Endothelial cell of umbilical vein (primary cell): Measurements from ENCODE around the gene LRFN3.

Experiments
- CTCF ChIP-seq, 2 donors: IDR thresholded peaks; 1 replicate in 1 of 2; 2 replicates in 1 of 2; pipeline ENCODE4 v1.5.1; 2011; ENCODE audit warnings: low read length in 2 of 2, mild to moderate bottlenecking in 2 of 2, moderate library complexity in 2 of 2, control low read depth in 1 of 2, inconsistent platforms in 1 of 2, low read depth in 1 of 2; ENCODE audit not compliant: insufficient read depth in 1 of 2; ENCODE audit errors: extremely low read depth in 1 of 2
- GATA2 ChIP-seq: IDR thresholded peaks from 2 replicates; pipeline ENCODE4 v1.7.0; 2011; ENCODE audit warnings: low read depth, mild to moderate bottlenecking, moderate library complexity, mixed read lengths, low read length; ENCODE audit not compliant: insufficient read length, insufficient read depth
- JUN ChIP-seq: IDR thresholded peaks from 2 replicates; pipeline ENCODE4 v1.6.1; 2011; ENCODE audit warnings: borderline replicate concordance, low read depth; ENCODE audit not compliant: insufficient read length, insufficient read depth
- MYC ChIP-seq: IDR thresholded peaks from one replicate; pipeline ENCODE4 v1.6.1; 2011; ENCODE audit warnings: mild to moderate bottlenecking, low read depth, low read length
- POLR2A ChIP-seq: IDR thresholded peaks from 2 replicates; pipeline ENCODE4 v1.6.1; 2012; ENCODE audit warnings: low read depth, mild to moderate bottlenecking, control low read depth, low read length
- POLR2AphosphoS5 ChIP-seq: IDR thresholded peaks from 2 replicates; pipeline ENCODE4 v1.6.1; 2012; ENCODE audit warnings: low read depth, mild to moderate bottlenecking, control low read depth, low read length, moderate library complexity; ENCODE audit not compliant: insufficient read depth

- TF ChIP-seq POLR2A (no peak), CTCF (IDR thresholded peaks at IDR 0.05; ENCODE audit: extremely low read depth in 1 of 2, insufficient read depth in 1 of 2, low read depth in 1 of 2, low read length in 2 of 2) (no peak), JUN (no peak), GATA2 (no peak), POLR2AphosphoS5 (no peak), MYC (no peak)
Measured at GRCh38 chr19:35990156-35990555, 54.0 kb downstream of the LRFN3 start.
